Measurements from ENCODE around the gene CLEC9A. TPM values are rescaled to one million over a fixed set of nuclear protein-coding genes. Genes with fewer than 3 reads are reported as not detected.

Gene CLEC9A
- total and polyA plus RNA-seq, 9 donors: 0.04 to 1.00 (median 0.46) TPM; not detected in 4

DNA sequence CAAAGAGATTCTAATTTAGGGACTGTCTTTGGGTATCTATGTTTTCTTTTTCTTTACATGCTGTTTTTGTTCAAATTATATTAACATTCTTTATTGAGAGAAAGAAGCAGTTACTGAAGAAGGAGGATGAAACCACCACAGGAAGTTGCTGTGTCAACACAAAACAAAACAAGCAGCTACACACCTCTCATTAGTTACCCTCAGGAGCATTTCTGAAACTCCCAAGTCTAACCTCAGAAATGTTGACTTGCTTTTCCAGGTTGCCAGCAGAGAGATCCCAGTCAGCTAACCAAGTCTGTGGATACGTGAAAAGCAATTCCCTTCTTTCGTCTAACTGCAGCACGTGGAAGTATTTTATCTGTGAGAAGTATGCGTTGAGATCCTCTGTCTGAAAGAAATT, 34.8 kb downstream of the CLEC9A start:
- Histone ChIP-seq H3K27me3 (no peaks in the 10 kb centered on the region), H3K4me1 (ENCODE audit: insufficient read depth) (no peaks in the 10 kb centered on the region), H3K4me3 (no peak overlapping the region), H3K36me3 (no peaks in the 10 kb centered on the region), H3K27ac (no peak overlapping the region), H3K9me3 (no peaks in the 10 kb centered on the region)
- no peak for TF ChIP-seq EP300 (IDR thresholded peaks at IDR 0.05)
- 50 to 76% (median 56%) methylated on average over 4 of the region's 4 CpGs for WGBS, 3 donors
- no peak for DNase-seq
- intact Hi-C loops (cut with DNase I): no loop called here

GRCh38 chr12:10067264-10067663, 36.8 kb downstream of the CLEC9A start:
- WGBS, 3 donors: 47 to 61% (median 57%) methylated on average over 4 of the region's 4 CpGs
- H3K27me3 ChIP-seq: no peaks in the 10 kb centered on the region
- no peaks in the 10 kb centered on the region for H3K36me3 ChIP-seq
- no peak overlapping the region for H3K4me3 ChIP-seq
- no peaks in the 10 kb centered on the region for H3K9me3 ChIP-seq
- TF ChIP-seq POLR2A (IDR thresholded peaks at IDR 0.05) (no peak), EP300 (IDR thresholded peaks at IDR 0.05) (no peak)
- TF ChIP-seq, protein P1, sequence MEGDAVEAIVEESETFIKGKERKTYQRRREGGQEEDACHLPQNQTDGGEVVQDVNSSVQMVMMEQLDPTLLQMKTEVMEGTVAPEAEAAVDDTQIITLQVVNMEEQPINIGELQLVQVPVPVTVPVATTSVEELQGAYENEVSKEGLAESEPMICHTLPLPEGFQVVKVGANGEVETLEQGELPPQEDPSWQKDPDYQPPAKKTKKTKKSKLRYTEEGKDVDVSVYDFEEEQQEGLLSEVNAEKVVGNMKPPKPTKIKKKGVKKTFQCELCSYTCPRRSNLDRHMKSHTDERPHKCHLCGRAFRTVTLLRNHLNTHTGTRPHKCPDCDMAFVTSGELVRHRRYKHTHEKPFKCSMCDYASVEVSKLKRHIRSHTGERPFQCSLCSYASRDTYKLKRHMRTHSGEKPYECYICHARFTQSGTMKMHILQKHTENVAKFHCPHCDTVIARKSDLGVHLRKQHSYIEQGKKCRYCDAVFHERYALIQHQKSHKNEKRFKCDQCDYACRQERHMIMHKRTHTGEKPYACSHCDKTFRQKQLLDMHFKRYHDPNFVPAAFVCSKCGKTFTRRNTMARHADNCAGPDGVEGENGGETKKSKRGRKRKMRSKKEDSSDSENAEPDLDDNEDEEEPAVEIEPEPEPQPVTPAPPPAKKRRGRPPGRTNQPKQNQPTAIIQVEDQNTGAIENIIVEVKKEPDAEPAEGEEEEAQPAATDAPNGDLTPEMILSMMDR (IDR thresholded peaks at IDR 0.05): no peak
- no peak overlapping the region for H3K27ac ChIP-seq
- intact Hi-C loops (cut with DNase I): no loop called here
- H3K4me1 ChIP-seq (ENCODE audit: insufficient read depth): no peaks in the 10 kb centered on the region
- DNase-seq: no peak

DNA sequence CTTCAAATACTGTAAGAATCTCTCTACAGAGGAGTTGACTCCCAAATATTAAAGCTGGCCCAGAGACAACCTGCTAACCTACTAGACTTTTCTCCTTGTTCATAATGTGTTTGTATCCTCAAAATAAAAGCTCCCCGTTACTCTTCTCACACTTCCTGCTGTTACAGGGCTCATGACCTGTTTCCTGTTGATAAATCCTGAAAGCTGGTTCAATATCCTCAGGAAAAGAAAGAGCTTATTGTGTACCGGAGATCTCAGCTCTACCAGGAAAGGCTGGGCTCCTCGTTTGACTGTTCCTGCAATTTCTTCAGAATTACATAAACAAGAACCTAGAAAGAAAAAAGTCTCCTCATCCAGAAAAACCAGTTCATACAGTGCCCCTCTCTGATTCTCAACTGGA, 37.5 kb downstream of the CLEC9A start:
- no peaks in the 10 kb centered on the region for H3K4me1 ChIP-seq (ENCODE audit: insufficient read depth)
- 22 to 42% (median 40%) methylated on average over 3 of the region's 3 CpGs for WGBS, 3 donors
- no peak overlapping the region for H3K27ac ChIP-seq
- TF ChIP-seq EP300 (IDR thresholded peaks at IDR 0.05): no peak
- TF ChIP-seq, protein P1 (IDR thresholded peaks at IDR 0.05): no peak
- TF ChIP-seq POLR2A (IDR thresholded peaks at IDR 0.05): no peak
- no peaks in the 10 kb centered on the region for H3K9me3 ChIP-seq
- H3K27me3 ChIP-seq: no peaks in the 10 kb centered on the region
- intact Hi-C loops (cut with DNase I): no loop called here
- H3K36me3 ChIP-seq: no peaks in the 10 kb centered on the region
- no peak overlapping the region for H3K4me3 ChIP-seq
- no peak for DNase-seq

DNA sequence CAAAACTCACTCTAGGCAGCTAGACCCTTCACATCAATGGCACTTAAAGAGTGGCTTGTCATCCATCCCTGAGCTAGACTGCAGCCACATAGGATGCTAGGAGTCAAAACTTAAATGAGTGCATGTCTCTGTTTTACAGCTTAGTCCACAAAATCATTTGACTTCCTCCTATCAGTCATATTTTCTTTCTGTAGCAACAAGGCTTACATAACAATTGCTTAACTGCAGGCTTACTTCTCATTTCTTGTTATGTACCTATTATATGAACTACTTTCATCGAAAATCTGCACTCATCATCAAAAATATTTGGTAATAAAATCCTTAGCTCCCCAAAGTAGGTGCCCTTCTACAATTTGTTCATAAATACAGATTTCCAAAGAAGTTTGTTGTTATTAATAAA, 38.2 kb downstream of the CLEC9A start:
- H3K27me3 ChIP-seq: no peaks in the 10 kb centered on the region
- intact Hi-C loops (cut with DNase I): no loop called here
- TF ChIP-seq, protein P1 (IDR thresholded peaks at IDR 0.05): no peak
- TF ChIP-seq EP300 (IDR thresholded peaks at IDR 0.05): no peak
- TF ChIP-seq POLR2A (IDR thresholded peaks at IDR 0.05): no peak
- 79 to 88% (median 83%) methylated on average over 1 of the region's 1 CpG for WGBS, 3 donors
- no peak for DNase-seq
- no peaks in the 10 kb centered on the region for H3K9me3 ChIP-seq
- no peaks in the 10 kb centered on the region for H3K4me1 ChIP-seq (ENCODE audit: insufficient read depth)
- H3K27ac ChIP-seq: no peak overlapping the region
- no peaks in the 10 kb centered on the region for H3K36me3 ChIP-seq
- no peak overlapping the region for H3K4me3 ChIP-seq

- intact Hi-C loops (cut with DNase I): no loop called here
- no peaks in the 10 kb centered on the region for H3K27me3 ChIP-seq
- no peaks in the 10 kb centered on the region for H3K9me3 ChIP-seq
- H3K4me1 ChIP-seq (ENCODE audit: insufficient read depth): no peaks in the 10 kb centered on the region
- TF ChIP-seq POLR2A (IDR thresholded peaks at IDR 0.05): no peak
- no peak for TF ChIP-seq EP300 (IDR thresholded peaks at IDR 0.05)
- TF ChIP-seq, protein P1 (IDR thresholded peaks at IDR 0.05): no peak
- no peak overlapping the region for H3K4me3 ChIP-seq
- peak in 1 of 5 donors; percentile 25 for DNase-seq
- no peaks in the 10 kb centered on the region for H3K36me3 ChIP-seq
- H3K27ac ChIP-seq: no peak overlapping the region
- 27 to 40% (median 36%) methylated on average over 4 of the region's 4 CpGs for WGBS, 3 donors
Observed at GRCh38 chr12:10069099-10069498, 38.6 kb downstream of the CLEC9A start.
